Muscle layer of colon (tissue), 2 donors: Measurements from ENCODE around the gene ALK.

ENCODE experiments used
- H3K27ac ChIP-seq: one replicate; pipeline ENCODE4 v1.7.0; 2013; ENCODE audit warnings: low read depth, mild to moderate bottlenecking, low read length, moderate library complexity
- H3K27me3 ChIP-seq, 2 donors: one replicate each; pipeline ENCODE4 v1.7.0; 2013; ENCODE audit warnings: low read length in 2 of 2, mild to moderate bottlenecking in 2 of 2; ENCODE audit not compliant: insufficient read depth in 2 of 2, control insufficient read depth in 1 of 2
- H3K36me3 ChIP-seq: one replicate; pipeline ENCODE4 v1.7.0; 2013; ENCODE audit warnings: mild to moderate bottlenecking, low read length; ENCODE audit not compliant: insufficient read depth
- H3K4me1 ChIP-seq: one replicate; pipeline ENCODE4 v1.7.0; 2013; ENCODE audit warnings: mild to moderate bottlenecking, low read length; ENCODE audit not compliant: insufficient read depth
- H3K4me3 ChIP-seq, 2 donors: one replicate each; pipeline ENCODE4 v1.7.0; 2013; ENCODE audit warnings: low read length in 2 of 2, low read depth in 1 of 2, mild to moderate bottlenecking in 1 of 2, moderate library complexity in 1 of 2
- H3K9ac ChIP-seq: one replicate; pipeline ENCODE4 v1.7.0; 2013; ENCODE audit warnings: low read length
- H3K9me3 ChIP-seq: one replicate; pipeline ENCODE4 v1.7.0; 2013; ENCODE audit warnings: mild to moderate bottlenecking, low read length
- donor health status: abdominal sarcoma.
- donor health status: Adenocarcinoma of cecum.

ALK gene

GRCh38 chr2:29482348-29482747 lies 439.0 kb downstream of the ALK start:
- Histone ChIP-seq H3K9ac (no peak overlapping the region), H3K4me3 (no peak overlapping the region), H3K27ac (no peak overlapping the region), H3K27me3 (no peaks in the 10 kb centered on the region), H3K4me1 (no peaks in the 10 kb centered on the region), H3K36me3 (no peaks in the 10 kb centered on the region), H3K9me3 (no peaks in the 10 kb centered on the region)

- no peaks in the 10 kb centered on the region for H3K9me3 ChIP-seq
- H3K4me1 ChIP-seq, result no peaks in the 10 kb centered on the region
- H3K36me3 ChIP-seq, result no peaks in the 10 kb centered on the region
Observed at GRCh38 chr2:29481313-29481712, 440.1 kb downstream of the ALK start.

GRCh38 chr2:29480426-29480825 lies 441.0 kb downstream of the ALK start:
- H3K4me1 ChIP-seq, result no peaks in the 10 kb centered on the region
- no peaks in the 10 kb centered on the region for H3K27me3 ChIP-seq
- H3K36me3 ChIP-seq, result no peaks in the 10 kb centered on the region
- H3K27ac ChIP-seq, result no peak overlapping the region
- no peak overlapping the region for H3K4me3 ChIP-seq
- no peaks in the 10 kb centered on the region for H3K9me3 ChIP-seq
- H3K9ac ChIP-seq, result no peak overlapping the region

More at GRCh38 chr2:29481313-29481712, 440.1 kb downstream of the ALK start:
- no peak overlapping the region for H3K27ac ChIP-seq
- no peak overlapping the region for H3K9ac ChIP-seq
- no peak overlapping the region for H3K4me3 ChIP-seq
- H3K27me3 ChIP-seq, result no peaks in the 10 kb centered on the region

- Histone ChIP-seq H3K27ac (no peak overlapping the region), H3K4me3 (no peak overlapping the region), H3K9ac (no peak overlapping the region), H3K4me1 (no peaks in the 10 kb centered on the region), H3K36me3 (no peaks in the 10 kb centered on the region), H3K9me3 (no peaks in the 10 kb centered on the region), H3K27me3 (no peaks in the 10 kb centered on the region)
Observed at GRCh38 chr2:29479401-29479800, 442.0 kb downstream of the ALK start.

- no peaks in the 10 kb centered on the region for H3K9me3 ChIP-seq
- no peaks in the 10 kb centered on the region for H3K27me3 ChIP-seq
- no peaks in the 10 kb centered on the region for H3K4me1 ChIP-seq
- no peak overlapping the region for H3K27ac ChIP-seq
- H3K4me3 ChIP-seq, result no peak overlapping the region
- no peaks in the 10 kb centered on the region for H3K36me3 ChIP-seq
- H3K9ac ChIP-seq, result no peak overlapping the region
Observed at GRCh38 chr2:29478641-29479040, 442.7 kb downstream of the ALK start.

- H3K36me3 ChIP-seq, result no peaks in the 10 kb centered on the region
- H3K27ac ChIP-seq, result no peak overlapping the region
- no peaks in the 10 kb centered on the region for H3K9me3 ChIP-seq
- no peak overlapping the region for H3K4me3 ChIP-seq
- H3K27me3 ChIP-seq, result no peaks in the 10 kb centered on the region
- no peaks in the 10 kb centered on the region for H3K4me1 ChIP-seq
- no peak overlapping the region for H3K9ac ChIP-seq
Observed at GRCh38 chr2:29477186-29477585, 444.2 kb downstream of the ALK start.

- Histone ChIP-seq H3K27ac (no peak overlapping the region), H3K4me1 (no peaks in the 10 kb centered on the region), H3K36me3 (no peaks in the 10 kb centered on the region), H3K9ac (no peak overlapping the region), H3K27me3 (no peaks in the 10 kb centered on the region), H3K4me3 (no peak overlapping the region), H3K9me3 (no peaks in the 10 kb centered on the region)
Observed at GRCh38 chr2:29475499-29475898, 445.9 kb downstream of the ALK start.

GRCh38 chr2:29469961-29470360 lies 451.4 kb downstream of the ALK start:
- Histone ChIP-seq H3K27ac (no peak overlapping the region), H3K4me1 (no peaks in the 10 kb centered on the region), H3K9me3 (no peaks in the 10 kb centered on the region), H3K9ac (no peak overlapping the region), H3K27me3 (no peaks in the 10 kb centered on the region), H3K4me3 (no peak overlapping the region), H3K36me3 (no peaks in the 10 kb centered on the region)

GRCh38 chr2:29469516-29469915 lies 451.9 kb downstream of the ALK start:
- Histone ChIP-seq H3K36me3 (no peaks in the 10 kb centered on the region), H3K4me3 (no peak overlapping the region), H3K9ac (no peak overlapping the region), H3K4me1 (no peaks in the 10 kb centered on the region), H3K27ac (no peak overlapping the region), H3K27me3 (no peaks in the 10 kb centered on the region), H3K9me3 (no peaks in the 10 kb centered on the region)

- no peaks in the 10 kb centered on the region for H3K36me3 ChIP-seq
- no peak overlapping the region for H3K4me3 ChIP-seq
- H3K9ac ChIP-seq, result no peak overlapping the region
- no peaks in the 10 kb centered on the region for H3K27me3 ChIP-seq
- no peak overlapping the region for H3K27ac ChIP-seq
- no peaks in the 10 kb centered on the region for H3K9me3 ChIP-seq
- H3K4me1 ChIP-seq, result no peaks in the 10 kb centered on the region
Observed at GRCh38 chr2:29463181-29463900, 458.0 kb downstream of the ALK start.

- Histone ChIP-seq H3K4me1 (no peaks in the 10 kb centered on the region), H3K4me3 (no peak overlapping the region), H3K27me3 (no peaks in the 10 kb centered on the region), H3K9ac (no peak overlapping the region), H3K27ac (no peak overlapping the region), H3K9me3 (no peaks in the 10 kb centered on the region), H3K36me3 (no peaks in the 10 kb centered on the region)
Observed at GRCh38 chr2:29462293-29462692, 459.1 kb downstream of the ALK start.

GRCh38 chr2:29460190-29460589 lies 461.2 kb downstream of the ALK start:
- Histone ChIP-seq H3K4me3 (no peak overlapping the region), H3K36me3 (no peaks in the 10 kb centered on the region), H3K27ac (no peak overlapping the region), H3K4me1 (no peaks in the 10 kb centered on the region), H3K9me3 (no peaks in the 10 kb centered on the region), H3K27me3 (no peaks in the 10 kb centered on the region), H3K9ac (no peak overlapping the region)
